K562 (cell line): ENCODE data around the gene CHRNB1. TPM values are rescaled to one million over a fixed set of nuclear protein-coding genes. Genes with fewer than 3 reads are reported as not detected.

Experiments
- ARID3A ChIP-seq: IDR thresholded peaks from 2 replicates; pipeline ENCODE4 v1.6.1; 2012; ENCODE audit warnings: low read depth, low read length, improper control_type of control experiment, borderline replicate concordance
- BMI1 ChIP-seq: fragments of 150-350 bp; IDR thresholded peaks from 2 replicates; pipeline ENCODE4 v1.6.1; 2014; ENCODE audit warnings: low read length
- CHD4 ChIP-seq: fragments of 200-600 bp; sonication (generic); IDR thresholded peaks from 3 replicates; pipeline ENCODE4 v1.6.1; 2012; ENCODE audit warnings: low read depth, mild to moderate bottlenecking, mixed read lengths, low read length, inconsistent platforms; ENCODE audit not compliant: insufficient read depth, insufficient replicate concordance, poor library complexity, severe bottlenecking
- GTF2F1 ChIP-seq: IDR thresholded peaks from 2 replicates; pipeline ENCODE4 v1.6.1; 2011; ENCODE audit warnings: low read depth, low read length, improper control_type of control experiment
- PRDM10 ChIP-seq: fragments of 450-650 bp; IDR thresholded peaks from 2 replicates; pipeline ENCODE4 v1.6.1; 2018; ENCODE audit not compliant: partially characterized antibody
- RNF219 ChIP-seq: fragments of 250-450 bp; sonication (Bioruptor Pico); IDR thresholded peaks from 2 replicates; pipeline ENCODE4 v1.5.0; 2022; ENCODE audit warnings: mild to moderate bottlenecking
- SIN3B ChIP-seq: fragments of 450-650 bp; IDR thresholded peaks from 2 replicates; pipeline ENCODE4 v1.6.1; 2017; ENCODE audit warnings: low read depth, mild to moderate bottlenecking, moderate library complexity
- THRAP3 ChIP-seq: fragments of 450-650 bp; IDR thresholded peaks from 2 replicates; pipeline ENCODE4 v1.6.1; 2016; ENCODE audit warnings: mild to moderate bottlenecking, inconsistent platforms, borderline replicate concordance
- ZBED1 ChIP-seq: IDR thresholded peaks from 2 replicates; pipeline ENCODE4 v1.6.1; 2014
- ZNF586 ChIP-seq: fragments of 450-650 bp; formaldehyde crosslinking; conservative IDR thresholded peaks from 2 replicates; pipeline ENCODE4 v1.4.0; 2020; ENCODE audit warnings: mild to moderate bottlenecking, moderate library complexity
- ZNF592 ChIP-seq: fragments of 450-650 bp; IDR thresholded peaks from 2 replicates; pipeline ENCODE4 v1.6.1; 2017; ENCODE audit warnings: antibody characterized with exemption, mild to moderate bottlenecking
- polyA plus RNA-seq, 8 experiments: library from polyadenylated mRNA; depleted of rRNA in 4 of 8; stranded (reverse) in 5 of 8; unstranded in 3 of 8; fragments of >200 nt; fragmentation: Nextera tagmentation in 2 of 8; fragmentation: Illumina TruSeq in 1 of 8; extraction: Ambion mirVana in 2 of 8; extraction: Trizol in 1 of 8; gene quantifications; 2 replicates each; pipeline versions ENCODE4 v1.2.1 to v1.2.3, GENCODE V29; 2011 to 2014; ENCODE audit warnings: inconsistent platforms in 1 of 8, missing spikeins in 1 of 8
- total RNA-seq, 7 experiments: library from RNA; depleted of rRNA in 6 of 7; stranded (reverse); fragments of >200 nt in 6 of 7; fragmentation: Illumina TruSeq in 2 of 7; extraction: Trizol in 2 of 7; gene quantifications; 2 replicates each; pipeline versions ENCODE4 v1.2.1 to v1.2.3, GENCODE V29; 2011 to 2021; ENCODE audit warnings: low replicate concordance in 1 of 7

Gene CHRNB1
- total and polyA plus RNA-seq, 9 of the 15 experiments (the other 6 are each of a cell fraction or from before 2014, with no cell fraction given), result 4.7 to 12.3 (median 6.8) TPM

GRCh38 chr17:7484067-7484918 lies 39.4 kb downstream of the CHRNB1 start, which contains the start of gene POLR2A (continued):
- TF ChIP-seq PRDM10 (peak; percentile 99), RNF219 (CRISPR knock-in tag) (no peak), THRAP3 (peak; percentile 82; the same call in 1 of the 2 replicates), GTF2F1 (no peak), ARID3A (no peak; the same call in 1 of the 2 replicates), BMI1 (no peak), CHD4 (no peak), ZBED1 (0 out of 2 replicates have a peak, but pooled peaks have one; percentile 39), ZNF592 (no peak), SIN3B (no peak), ZNF586 (CRISPR knock-in tag) (0 out of 2 replicates have a peak, but pooled peaks have one; percentile 47)
